Neural progenitor cell (in vitro differentiated cells): Measurements from ENCODE around the gene TADA2B. TPM values are rescaled to one million over a fixed set of nuclear protein-coding genes. Genes with fewer than 3 reads are reported as not detected.

Experiments used
- DNase-seq: peaks from one replicate; pipeline ENCODE4 v3.0.0-alpha.2; 2016; ENCODE audit warnings: low spot score
- H2AFZ ChIP-seq: fragments of 200-600 bp; sonication (generic); replicated peaks from 2 replicates; pipeline ENCODE4 v1.6.1; 2016; ENCODE audit warnings: antibody characterized with exemption
- H3F3A ChIP-seq: fragments of 200-600 bp; sonication (generic); 2 replicates; pipeline ENCODE4 v1.6.1; 2016; ENCODE audit warnings: antibody characterized with exemption, low read depth
- H3K27ac ChIP-seq: fragments of 200-600 bp; sonication (generic); 2 replicates; pipeline ENCODE4 v1.5.1; 2016; ENCODE audit warnings: mild to moderate bottlenecking
- H3K27me3 ChIP-seq: fragments of 200-600 bp; sonication (generic); 2 replicates; pipeline ENCODE4 v1.6.1; 2016; ENCODE audit warnings: mild to moderate bottlenecking, moderate library complexity
- H3K36me3 ChIP-seq: fragments of 200-600 bp; sonication (generic); 2 replicates; pipeline ENCODE4 v1.5.1; 2016
- H3K4me1 ChIP-seq: fragments of 200-600 bp; sonication (generic); 2 replicates; pipeline ENCODE4 v1.6.1; 2016; ENCODE audit warnings: mixed run types
- H3K4me2 ChIP-seq: fragments of 200-600 bp; sonication (generic); 2 replicates; pipeline ENCODE4 v1.6.1; 2016
- H3K4me3 ChIP-seq: fragments of 200-600 bp; sonication (generic); 2 replicates; pipeline ENCODE4 v1.5.1; 2016
- H3K79me2 ChIP-seq: fragments of 200-600 bp; sonication (generic); 2 replicates; pipeline ENCODE4 v1.6.1; 2016; ENCODE audit warnings: low read depth
- H3K9ac ChIP-seq: fragments of 200-600 bp; sonication (generic); 2 replicates; pipeline ENCODE4 v1.6.1; 2016
- H3K9me3 ChIP-seq: fragments of 200-600 bp; sonication (generic); 2 replicates; pipeline ENCODE4 v1.5.1; 2016; ENCODE audit warnings: low read depth
- H4K20me1 ChIP-seq: fragments of 200-600 bp; sonication (generic); 2 replicates; pipeline ENCODE4 v1.6.1; 2016; ENCODE audit warnings: low read depth
- H3K27ac Mint-ChIP-seq: 3 replicates; pipeline ENCODE4 v1.8.0; 2021; ENCODE audit warnings: mixed read lengths
- H3K27me3 Mint-ChIP-seq: 2 replicates; pipeline ENCODE4 v1.8.0; 2022; ENCODE audit warnings: low read depth, mild to moderate bottlenecking, inconsistent platforms, moderate library complexity, mixed read lengths; ENCODE audit not compliant: insufficient read depth
- H3K36me3 Mint-ChIP-seq: 3 replicates; pipeline ENCODE4 v1.8.0; 2021; ENCODE audit warnings: mixed read lengths
- H3K4me1 Mint-ChIP-seq: 3 replicates; pipeline ENCODE4 v1.8.0; 2021; ENCODE audit warnings: mixed read lengths
- H3K4me3 Mint-ChIP-seq: 3 replicates; pipeline ENCODE4 v1.8.0; 2021; ENCODE audit warnings: mild to moderate bottlenecking, moderate library complexity, mixed read lengths
- H3K9me3 Mint-ChIP-seq: 3 replicates; pipeline ENCODE4 v1.8.0; 2020; ENCODE audit warnings: mixed read lengths
- CTCF ChIP-seq: fragments of 200-600 bp; sonication (generic); IDR thresholded peaks from 2 replicates; pipeline ENCODE4 v1.5.1; 2017; ENCODE audit warnings: antibody characterized with exemption, mild to moderate bottlenecking
- EZH2 ChIP-seq: fragments of 200-600 bp; sonication (generic); IDR thresholded peaks from 2 replicates; pipeline ENCODE4 v1.6.1; 2017; ENCODE audit warnings: antibody characterized with exemption, mild to moderate bottlenecking, moderate library complexity
- EZH2phosphoT487 ChIP-seq: fragments of 200-600 bp; sonication (generic); IDR thresholded peaks from 2 replicates; pipeline ENCODE4 v1.6.1; 2017; ENCODE audit warnings: antibody characterized with exemption
- total RNA-seq: library from RNA; depleted of rRNA; stranded (reverse); fragments of >200 nt; gene quantifications from 2 replicates; pipeline ENCODE4 v1.2.3, GENCODE V29; 2015; ENCODE audit warnings: low replicate concordance

TADA2B gene
- total RNA-seq, 1 donor from 2014 or later: 12.6 TPM

- H3K27ac ChIP-seq: no peak overlapping the region
- H3K4me1 ChIP-seq: no peaks in the 10 kb centered on the region
- Mint-ChIP-seq H3K9me3 (no peaks in the 10 kb centered on the region), H3K27ac (no peak overlapping the region), H3K36me3 (peaks cover 22% of the 10 kb centered on the region), H3K27me3 (peaks cover 8% of the 10 kb centered on the region), H3K4me1 (peaks cover 11% of the 10 kb centered on the region), H3K4me3 (no peak overlapping the region)
- TF ChIP-seq EZH2: no peak
- TF ChIP-seq EZH2phosphoT487: no peak
- TF ChIP-seq CTCF: no peak
- no peaks in the 10 kb centered on the region for H3K27me3 ChIP-seq
- H3F3A ChIP-seq: no peaks in the 10 kb centered on the region
- no peaks in the 10 kb centered on the region for H3K79me2 ChIP-seq
- no peak overlapping the region for H3K4me3 ChIP-seq
- H3K9me3 ChIP-seq: no peaks in the 10 kb centered on the region
- peaks cover 7% of the 10 kb centered on the region for H4K20me1 ChIP-seq
- no peak overlapping the region for H3K9ac ChIP-seq
- no peaks in the 10 kb centered on the region for H3K36me3 ChIP-seq
- no peak overlapping the region for H3K4me2 ChIP-seq
- no peak overlapping the region for H2AFZ ChIP-seq
- no peak for DNase-seq
Measured at GRCh38 chr4:7031558-7032449, 11.4 kb upstream of the TADA2B start.

GRCh38 chr4:7032596-7032995 lies 10.6 kb upstream of the TADA2B start:
- Mint-ChIP-seq H3K27ac (no peak overlapping the region), H3K9me3 (no peaks in the 10 kb centered on the region)
- DNase-seq: no peak

GRCh38 chr4:7034262-7035081 lies 8.7 kb upstream of the TADA2B start:
- no peak overlapping the region for H3K4me3 Mint-ChIP-seq
- Histone ChIP-seq H3K9ac (no peak overlapping the region), H3K27ac (no peak overlapping the region), H3F3A (no peaks in the 10 kb centered on the region), H3K4me3 (no peak overlapping the region), H3K4me1 (no peaks in the 10 kb centered on the region), H3K36me3 (no peaks in the 10 kb centered on the region), H4K20me1 (peaks cover 7% of the 10 kb centered on the region), H3K27me3 (no peaks in the 10 kb centered on the region), H3K79me2 (no peaks in the 10 kb centered on the region), H3K4me2 (no peak overlapping the region), H2AFZ (no peak overlapping the region), H3K9me3 (no peaks in the 10 kb centered on the region)
- no peaks in the 10 kb centered on the region for H3K9me3 Mint-ChIP-seq
- H3K36me3 Mint-ChIP-seq: peaks cover 8% of the 10 kb centered on the region
- peak; percentile 19 for DNase-seq
- H3K27me3 Mint-ChIP-seq: peaks cover 3% of the 10 kb centered on the region
- H3K27ac Mint-ChIP-seq: no peak overlapping the region
- no peak for TF ChIP-seq EZH2
- no peak for TF ChIP-seq CTCF
- no peak for TF ChIP-seq EZH2phosphoT487
- H3K4me1 Mint-ChIP-seq: peaks cover 8% of the 10 kb centered on the region

More at GRCh38 chr4:7032596-7032995, 10.6 kb upstream of the TADA2B start:
- H3K4me2 ChIP-seq: no peak overlapping the region
- H3K4me3 Mint-ChIP-seq: no peak overlapping the region
- H3K27ac ChIP-seq: no peak overlapping the region
- H3K9me3 ChIP-seq: no peaks in the 10 kb centered on the region
- no peaks in the 10 kb centered on the region for H3K4me1 ChIP-seq
- H3K4me1 Mint-ChIP-seq: peaks cover 11% of the 10 kb centered on the region
- H3K36me3 Mint-ChIP-seq: peaks cover 16% of the 10 kb centered on the region
- no peak overlapping the region for H3K4me3 ChIP-seq
- no peaks in the 10 kb centered on the region for H3F3A ChIP-seq
- peaks cover 8% of the 10 kb centered on the region for H3K27me3 Mint-ChIP-seq
- peaks cover 7% of the 10 kb centered on the region for H4K20me1 ChIP-seq
- no peaks in the 10 kb centered on the region for H3K36me3 ChIP-seq
- TF ChIP-seq EZH2phosphoT487 (no peak), EZH2 (no peak), CTCF (no peak)
- H3K79me2 ChIP-seq: no peaks in the 10 kb centered on the region
- no peaks in the 10 kb centered on the region for H3K27me3 ChIP-seq
- no peak overlapping the region for H2AFZ ChIP-seq
- no peak overlapping the region for H3K9ac ChIP-seq
